ENCODE results near the gene CARD6. TPM values are rescaled to one million over a fixed set of nuclear protein-coding genes. Genes with fewer than 3 reads are reported as not detected.
"Not testable (repeated sequence)": the region's sequence is repeated elsewhere in the genome, so short reads cannot be mapped to it uniquely, and the experiment has no call there.

CARD6 gene
- total and polyA plus RNA-seq, 2 donors from 2014 or later, result 3.0 to 17.9 TPM

GRCh38 chr5:40860711-40861110 lies 19.5 kb downstream of the CARD6 start:
- FAIRE-seq, result no peak
- H3K36me3 ChIP-seq (ENCODE audit: control insufficient read depth in 2 of 3, insufficient read depth in 3 of 3, low read length in 3 of 3), result no peaks in the 10 kb centered on the region
- no peak for TF ChIP-seq CTCF (IDR thresholded peaks at IDR 0.05; ENCODE audit: borderline replicate concordance, extremely low read depth, insufficient read depth)
- no peak overlapping the region for H3K9ac ChIP-seq (ENCODE audit: low read length in 3 of 3)
- H3K4me1 ChIP-seq (ENCODE audit: control insufficient read depth in 2 of 3, insufficient read depth in 2 of 3, low read depth in 1 of 3, low read length in 3 of 3), result no peaks in the 10 kb centered on the region
- DNase-seq, result no peak
- H3K9me3 ChIP-seq (ENCODE audit: control insufficient read depth in 2 of 3, insufficient read depth in 1 of 3, low read length in 3 of 3), result no peaks in the 10 kb centered on the region
- H3K27ac ChIP-seq (ENCODE audit: low read depth in 2 of 2, low read length in 2 of 2), result no peak overlapping the region
- H3K27me3 ChIP-seq (ENCODE audit: control insufficient read depth, insufficient read depth, low read length), result no peaks in the 10 kb centered on the region
- intact Hi-C loops (cut with DNase I), result no loop called here
- H3K4me3 ChIP-seq (ENCODE audit: low read length in 3 of 3), result no peak overlapping the region

- H3K27me3 ChIP-seq (ENCODE audit: control insufficient read depth, insufficient read depth, low read length); intact Hi-C loops (cut with DNase I); H3K9me3 ChIP-seq (ENCODE audit: control insufficient read depth in 2 of 3, insufficient read depth in 1 of 3, low read length in 3 of 3); H3K4me1 ChIP-seq (ENCODE audit: control insufficient read depth in 2 of 3, insufficient read depth in 2 of 3, low read depth in 1 of 3, low read length in 3 of 3); H3K27ac ChIP-seq (ENCODE audit: low read depth in 2 of 2, low read length in 2 of 2); H3K4me3 ChIP-seq (ENCODE audit: low read length in 3 of 3); H3K9ac ChIP-seq (ENCODE audit: low read length in 3 of 3); FAIRE-seq; DNase-seq; H3K36me3 ChIP-seq (ENCODE audit: control insufficient read depth in 2 of 3, insufficient read depth in 3 of 3, low read length in 3 of 3): not testable (repeated sequence)
Measured at GRCh38 chr5:40865004-40865403, 23.8 kb downstream of the CARD6 start.

GRCh38 chr5:40866844-40867243 lies 25.7 kb downstream of the CARD6 start:
- no peak for FAIRE-seq
- DNase-seq, result no peak
- Histone ChIP-seq H3K9me3 (ENCODE audit: control insufficient read depth in 2 of 3, insufficient read depth in 1 of 3, low read length in 3 of 3) (no peaks in the 10 kb centered on the region), H3K27me3 (ENCODE audit: control insufficient read depth, insufficient read depth, low read length) (no peaks in the 10 kb centered on the region), H3K4me3 (ENCODE audit: low read length in 3 of 3) (no peak overlapping the region), H3K36me3 (ENCODE audit: control insufficient read depth in 2 of 3, insufficient read depth in 3 of 3, low read length in 3 of 3) (no peaks in the 10 kb centered on the region), H3K27ac (ENCODE audit: low read depth in 2 of 2, low read length in 2 of 2) (no peak overlapping the region), H3K9ac (ENCODE audit: low read length in 3 of 3) (no peak overlapping the region), H3K4me1 (ENCODE audit: control insufficient read depth in 2 of 3, insufficient read depth in 2 of 3, low read depth in 1 of 3, low read length in 3 of 3) (no peaks in the 10 kb centered on the region)
- intact Hi-C loops (cut with DNase I), result no loop called here
- TF ChIP-seq CTCF (IDR thresholded peaks at IDR 0.05; ENCODE audit: borderline replicate concordance, extremely low read depth, insufficient read depth), result no peak

GRCh38 chr5:40869384-40869783 lies 28.2 kb downstream of the CARD6 start:
- DNase-seq, result no peak
- H3K9ac ChIP-seq (ENCODE audit: low read length in 3 of 3), result no peak overlapping the region

More at GRCh38 chr5:40869384-40869783, 28.2 kb downstream of the CARD6 start:
- H3K27me3 ChIP-seq (ENCODE audit: control insufficient read depth, insufficient read depth, low read length), result no peaks in the 10 kb centered on the region
- no peak for FAIRE-seq
- no peak overlapping the region for H3K27ac ChIP-seq (ENCODE audit: low read depth in 2 of 2, low read length in 2 of 2)
- intact Hi-C loops (cut with DNase I), result no loop called here
- no peaks in the 10 kb centered on the region for H3K9me3 ChIP-seq (ENCODE audit: control insufficient read depth in 2 of 3, insufficient read depth in 1 of 3, low read length in 3 of 3)
- H3K4me3 ChIP-seq (ENCODE audit: low read length in 3 of 3), result no peak overlapping the region
- TF ChIP-seq CTCF (IDR thresholded peaks at IDR 0.05; ENCODE audit: borderline replicate concordance, extremely low read depth, insufficient read depth), result no peak
- no peaks in the 10 kb centered on the region for H3K36me3 ChIP-seq (ENCODE audit: control insufficient read depth in 2 of 3, insufficient read depth in 3 of 3, low read length in 3 of 3)
- H3K4me1 ChIP-seq (ENCODE audit: control insufficient read depth in 2 of 3, insufficient read depth in 2 of 3, low read depth in 1 of 3, low read length in 3 of 3), result no peaks in the 10 kb centered on the region
